Erythroblast (primary cell): ENCODE results near the gene VAV3.

Experiments used
- GATA1 ChIP-seq: IDR thresholded peaks from 2 replicates; pipeline ENCODE4 v1.6.1; 2011; ENCODE audit warnings: low read depth, mild to moderate bottlenecking, control low read depth, low read length, moderate library complexity
- POLR2A ChIP-seq: IDR thresholded peaks from 2 replicates; pipeline ENCODE4 v1.6.1; 2011; ENCODE audit warnings: mild to moderate bottlenecking, low read length

GRCh38 chr1:107867897-107868296 lies 97.1 kb downstream of the VAV3 start:
- no peak for TF ChIP-seq POLR2A
- TF ChIP-seq GATA1: no peak
